Peyer's patch (tissue), 4 donors: Measurements from ENCODE around the gene CPSF3.

Source experiments
- POLR2A ChIP-seq, 2 donors: fragments of 450-650 bp; IDR thresholded peaks; one replicate each; pipeline ENCODE4 v1.5.1; 2017; ENCODE audit warnings: antibody characterized with exemption in 2 of 2, mild to moderate bottlenecking in 2 of 2, moderate library complexity in 2 of 2
- TF ChIP-seq, protein P1 (sequence below), 6 experiments: fragments of 450-650 bp in 4 of 6; fragments of 200-600 bp in 2 of 6; sonication (generic) in 1 of 6; IDR thresholded peaks; one replicate each; pipeline ENCODE4 v1.5.1; 2017 to 2019; ENCODE audit warnings: antibody characterized with exemption in 6 of 6, mild to moderate bottlenecking in 3 of 6, moderate library complexity in 1 of 6

- no peak for TF ChIP-seq POLR2A (IDR thresholded peaks at IDR 0.05)
- TF ChIP-seq, protein P1, sequence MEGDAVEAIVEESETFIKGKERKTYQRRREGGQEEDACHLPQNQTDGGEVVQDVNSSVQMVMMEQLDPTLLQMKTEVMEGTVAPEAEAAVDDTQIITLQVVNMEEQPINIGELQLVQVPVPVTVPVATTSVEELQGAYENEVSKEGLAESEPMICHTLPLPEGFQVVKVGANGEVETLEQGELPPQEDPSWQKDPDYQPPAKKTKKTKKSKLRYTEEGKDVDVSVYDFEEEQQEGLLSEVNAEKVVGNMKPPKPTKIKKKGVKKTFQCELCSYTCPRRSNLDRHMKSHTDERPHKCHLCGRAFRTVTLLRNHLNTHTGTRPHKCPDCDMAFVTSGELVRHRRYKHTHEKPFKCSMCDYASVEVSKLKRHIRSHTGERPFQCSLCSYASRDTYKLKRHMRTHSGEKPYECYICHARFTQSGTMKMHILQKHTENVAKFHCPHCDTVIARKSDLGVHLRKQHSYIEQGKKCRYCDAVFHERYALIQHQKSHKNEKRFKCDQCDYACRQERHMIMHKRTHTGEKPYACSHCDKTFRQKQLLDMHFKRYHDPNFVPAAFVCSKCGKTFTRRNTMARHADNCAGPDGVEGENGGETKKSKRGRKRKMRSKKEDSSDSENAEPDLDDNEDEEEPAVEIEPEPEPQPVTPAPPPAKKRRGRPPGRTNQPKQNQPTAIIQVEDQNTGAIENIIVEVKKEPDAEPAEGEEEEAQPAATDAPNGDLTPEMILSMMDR (IDR thresholded peaks at IDR 0.05), result no peak
Observed at GRCh38 chr2:9391961-9392720, 31.3 kb upstream of the CPSF3 start.
